Measurements from ENCODE around the gene CCNE1. TPM values are rescaled to one million over a fixed set of nuclear protein-coding genes. Genes with fewer than 3 reads are reported as not detected.
"Not testable (repeated sequence)": the region's sequence is repeated elsewhere in the genome, so short reads cannot be mapped to it uniquely, and the experiment has no call there.

The CCNE1 gene
- polyA plus RNA-seq, 3 donors from 2014 or later = 0.22 to 0.39 TPM; not detected in 1

DNA sequence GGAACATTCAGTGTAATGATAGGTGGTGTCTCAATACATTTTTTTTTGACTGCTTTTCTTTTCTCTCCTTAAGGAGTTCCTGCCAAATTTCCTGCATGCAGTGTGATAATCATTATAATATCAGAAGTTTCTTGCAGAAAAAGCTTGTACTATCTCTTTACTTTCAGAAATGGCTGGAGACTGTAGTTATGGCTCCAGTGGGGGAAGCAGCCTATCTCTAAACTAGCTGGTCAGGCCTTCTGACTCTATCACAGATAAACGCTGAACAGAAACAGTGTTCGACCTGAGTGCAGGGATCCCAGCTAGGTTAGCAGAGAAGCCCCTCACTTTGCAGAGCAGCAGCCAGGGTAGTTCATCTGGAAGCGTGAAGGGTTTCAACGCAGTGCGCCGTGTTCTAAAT lies 1.9 kb downstream of the CCNE1 start:
- Mint-ChIP-seq H3K4me1 (peaks cover 10 to 20% of the 10 kb centered on the region in 2 donors), H3K27ac (peak overlapping the region in 2 of 6 donors; percentile 62 to 83)
- DNase-seq = no peak

GRCh38 chr19:29815231-29815630 lies 3.4 kb downstream of the CCNE1 start:
- Mint-ChIP-seq H3K4me3 (no peak overlapping the region), H3K4me1 (peaks cover 10 to 20% of the 10 kb centered on the region in 2 donors)

More for the DNA sequence above, 1.9 kb downstream of the CCNE1 start:
- H3K4me3 Mint-ChIP-seq = peak overlapping the region; percentile 50 to 94 (median 80)
- no peaks in the 10 kb centered on the region for H3K36me3 Mint-ChIP-seq
- peaks cover 4 to 13% (median 9%) of the 10 kb centered on the region in 3 donors for H3K27me3 Mint-ChIP-seq (ENCODE audit: low read depth in 3 of 3)
- no peaks in the 10 kb centered on the region for H3K9me3 Mint-ChIP-seq

GRCh38 chr19:29817316-29817715 lies 5.5 kb downstream of the CCNE1 start:
- Mint-ChIP-seq H3K36me3 (peaks cover 0 to 3% (median 0%) of the 10 kb centered on the region in 3 donors), H3K27me3 (ENCODE audit: low read depth in 3 of 3) (peaks cover 4 to 7% (median 6%) of the 10 kb centered on the region in 3 donors), H3K9me3 (no peaks in the 10 kb centered on the region), H3K4me1 (peaks cover 6 to 11% of the 10 kb centered on the region in 2 donors), H3K27ac (no peak overlapping the region), H3K4me3 (no peak overlapping the region)
- no peak for DNase-seq

More at GRCh38 chr19:29815231-29815630, 3.4 kb downstream of the CCNE1 start:
- Mint-ChIP-seq H3K27me3 (ENCODE audit: low read depth in 3 of 3) (peaks cover 4 to 13% (median 9%) of the 10 kb centered on the region in 3 donors), H3K27ac (no peak overlapping the region), H3K9me3 (no peaks in the 10 kb centered on the region), H3K36me3 (no peaks in the 10 kb centered on the region)
- DNase-seq = no peak

GRCh38 chr19:29819300-29819699 lies 7.5 kb downstream of the CCNE1 start:
- Mint-ChIP-seq H3K4me3 (no peak overlapping the region), H3K4me1 (no peaks in the 10 kb centered on the region), H3K36me3 (peaks cover 0 to 3% (median 0%) of the 10 kb centered on the region in 3 donors), H3K9me3 (no peaks in the 10 kb centered on the region), H3K27ac (no peak overlapping the region), H3K27me3 (ENCODE audit: low read depth in 3 of 3) (peaks cover 0 to 1% (median 0%) of the 10 kb centered on the region in 3 donors)
- DNase-seq = no peak

DNA sequence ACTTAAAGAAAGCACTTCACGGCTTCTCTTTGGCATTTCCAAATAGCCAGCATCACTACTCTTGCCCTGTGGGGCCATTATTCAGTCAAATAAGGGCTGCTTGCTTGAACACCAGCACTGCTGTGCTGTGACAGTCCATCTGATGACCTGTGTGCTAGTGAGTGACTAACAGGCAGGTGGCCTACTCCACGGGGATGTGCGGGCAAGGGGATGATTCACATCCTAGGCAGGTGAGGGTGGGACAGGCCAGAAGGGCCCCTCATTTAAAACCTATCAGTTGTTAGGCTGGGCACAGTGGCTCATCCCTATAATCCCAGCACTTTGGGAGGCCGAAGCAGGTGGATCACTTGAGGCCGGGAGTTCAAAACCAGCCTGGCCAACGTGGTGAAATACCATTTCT lies 8.2 kb downstream of the CCNE1 start:
- no peak for DNase-seq
- H3K36me3 Mint-ChIP-seq = peaks cover 0 to 3% (median 0%) of the 10 kb centered on the region in 3 donors
- no peaks in the 10 kb centered on the region for H3K9me3 Mint-ChIP-seq
- no peak overlapping the region for H3K4me3 Mint-ChIP-seq
- H3K27me3 Mint-ChIP-seq (ENCODE audit: low read depth in 3 of 3) = peaks cover 0 to 1% (median 0%) of the 10 kb centered on the region in 3 donors
- H3K4me1 Mint-ChIP-seq = no peaks in the 10 kb centered on the region
- no peak overlapping the region for H3K27ac Mint-ChIP-seq

DNA sequence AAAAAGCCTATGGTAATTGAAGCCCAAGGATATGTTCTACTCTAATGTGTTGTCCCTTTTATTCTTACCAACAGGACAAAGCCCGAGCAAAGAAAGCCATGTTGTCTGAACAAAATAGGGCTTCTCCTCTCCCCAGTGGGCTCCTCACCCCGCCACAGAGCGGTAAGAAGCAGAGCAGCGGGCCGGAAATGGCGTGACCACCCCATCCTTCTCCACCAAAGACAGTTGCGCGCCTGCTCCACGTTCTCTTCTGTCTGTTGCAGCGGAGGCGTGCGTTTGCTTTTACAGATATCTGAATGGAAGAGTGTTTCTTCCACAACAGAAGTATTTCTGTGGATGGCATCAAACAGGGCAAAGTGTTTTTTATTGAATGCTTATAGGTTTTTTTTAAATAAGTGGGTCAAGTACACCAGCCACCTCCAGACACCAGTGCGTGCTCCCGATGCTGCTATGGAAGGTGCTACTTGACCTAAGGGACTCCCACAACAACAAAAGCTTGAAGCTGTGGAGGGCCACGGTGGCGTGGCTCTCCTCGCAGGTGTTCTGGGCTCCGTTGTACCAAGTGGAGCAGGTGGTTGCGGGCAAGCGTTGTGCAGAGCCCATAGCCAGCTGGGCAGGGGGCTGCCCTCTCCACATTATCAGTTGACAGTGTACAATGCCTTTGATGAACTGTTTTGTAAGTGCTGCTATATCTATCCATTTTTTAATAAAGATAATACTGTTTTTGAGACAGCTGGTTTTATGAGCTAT lies 12.0 kb downstream of the CCNE1 start:
- Mint-ChIP-seq H3K27ac (no peak overlapping the region), H3K9me3 (no peaks in the 10 kb centered on the region), H3K4me3 (no peak overlapping the region), H3K27me3 (ENCODE audit: low read depth in 3 of 3) (peaks cover 0 to 1% (median 0%) of the 10 kb centered on the region in 3 donors), H3K4me1 (no peaks in the 10 kb centered on the region), H3K36me3 (peaks cover 0 to 3% (median 0%) of the 10 kb centered on the region in 3 donors)
- no peak for DNase-seq

DNA sequence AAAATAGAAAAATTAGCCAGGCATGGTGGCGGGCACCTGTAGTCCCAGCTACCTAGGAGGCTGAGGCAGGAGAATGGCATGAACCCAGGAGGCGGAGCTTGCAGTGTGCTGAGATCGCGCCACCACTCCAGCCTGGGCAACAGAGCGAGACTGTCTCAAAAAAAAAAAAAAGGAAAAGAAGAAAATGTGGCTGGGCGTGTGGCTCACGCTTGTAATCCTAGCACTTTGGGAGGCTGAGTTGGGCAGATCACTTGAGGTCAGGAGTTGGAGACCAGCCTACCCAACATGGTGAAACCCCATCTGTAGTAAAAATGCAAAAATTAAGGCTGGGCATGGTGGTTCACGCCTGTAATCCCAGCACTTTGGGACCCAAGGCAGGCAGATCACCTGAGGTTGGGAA lies 13.5 kb downstream of the CCNE1 start:
- not testable (repeated sequence) for H3K4me1 Mint-ChIP-seq; H3K27me3 Mint-ChIP-seq (ENCODE audit: low read depth in 3 of 3); H3K27ac Mint-ChIP-seq; DNase-seq; H3K4me3 Mint-ChIP-seq; H3K36me3 Mint-ChIP-seq; H3K9me3 Mint-ChIP-seq

GRCh38 chr19:29831041-29831548 lies 19.3 kb downstream of the CCNE1 start:
- H3K4me1 Mint-ChIP-seq = peaks cover 5 to 10% of the 10 kb centered on the region in 2 donors

GRCh38 chr19:29831686-29832085 lies 19.9 kb downstream of the CCNE1 start:
- Mint-ChIP-seq H3K27me3 (ENCODE audit: low read depth in 3 of 3) (peaks cover 3 to 6% (median 3%) of the 10 kb centered on the region in 3 donors), H3K4me3 (no peak overlapping the region), H3K9me3 (no peaks in the 10 kb centered on the region), H3K4me1 (peaks cover 5 to 10% of the 10 kb centered on the region in 2 donors), H3K27ac (peak overlapping the region in 1 of 6 donors; percentile 4), H3K36me3 (no peaks in the 10 kb centered on the region)
- DNase-seq = no peak

More at GRCh38 chr19:29831041-29831548, 19.3 kb downstream of the CCNE1 start:
- Mint-ChIP-seq H3K9me3 (no peaks in the 10 kb centered on the region), H3K27me3 (ENCODE audit: low read depth in 3 of 3) (peaks cover 3 to 6% (median 3%) of the 10 kb centered on the region in 3 donors), H3K36me3 (no peaks in the 10 kb centered on the region), H3K27ac (peak overlapping the region in 2 of 6 donors; percentile 2 to 4), H3K4me3 (peak overlapping the region in 3 of 5 donors; percentile 32 to 42 (median 37))
- no peak for DNase-seq

GRCh38 chr19:29832801-29833200 lies 21.0 kb downstream of the CCNE1 start:
- peaks cover 5 to 10% of the 10 kb centered on the region in 2 donors for H3K4me1 Mint-ChIP-seq
- no peak overlapping the region for H3K4me3 Mint-ChIP-seq
- peaks cover 3 to 6% (median 3%) of the 10 kb centered on the region in 3 donors for H3K27me3 Mint-ChIP-seq (ENCODE audit: low read depth in 3 of 3)
- H3K9me3 Mint-ChIP-seq = no peaks in the 10 kb centered on the region
- no peak overlapping the region for H3K27ac Mint-ChIP-seq
- no peaks in the 10 kb centered on the region for H3K36me3 Mint-ChIP-seq
- DNase-seq = no peak

DNA sequence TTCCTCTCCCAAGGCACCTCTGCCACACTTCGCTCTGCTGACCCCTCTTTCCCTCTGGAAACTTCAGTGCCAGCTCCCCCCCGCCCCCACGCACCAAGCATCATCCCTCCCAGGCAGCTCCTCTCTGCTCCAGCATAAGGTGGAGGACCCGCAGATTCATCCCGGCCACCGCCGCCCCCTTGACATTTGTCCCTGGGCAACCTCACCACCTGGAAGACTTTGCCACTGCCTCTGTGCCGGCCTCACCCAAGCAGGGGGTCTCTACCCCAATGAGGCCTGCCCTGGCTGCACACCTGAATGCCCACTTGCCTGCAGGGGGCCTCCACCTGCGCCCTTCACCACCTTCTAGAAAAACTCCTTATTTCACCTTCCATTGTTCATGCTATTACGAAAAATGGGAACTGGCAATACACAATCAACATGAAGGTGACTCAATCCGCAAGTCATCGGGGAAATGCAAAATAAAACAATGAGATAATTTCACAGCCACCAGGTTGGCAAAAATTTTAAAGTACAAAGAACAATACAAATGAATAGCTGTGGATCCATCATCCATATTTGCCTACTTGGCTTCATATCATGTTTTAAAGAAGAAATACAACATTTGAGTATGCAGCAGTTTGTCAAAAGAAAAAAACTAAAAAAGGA lies 21.9 kb downstream of the CCNE1 start:
- H3K27ac Mint-ChIP-seq = no peak overlapping the region
- H3K27me3 Mint-ChIP-seq (ENCODE audit: low read depth in 3 of 3) = peaks cover 3 to 6% (median 3%) of the 10 kb centered on the region in 3 donors
- H3K9me3 Mint-ChIP-seq = no peaks in the 10 kb centered on the region
- H3K4me3 Mint-ChIP-seq = no peak overlapping the region
- no peak for DNase-seq
- peaks cover 5 to 10% of the 10 kb centered on the region in 2 donors for H3K4me1 Mint-ChIP-seq
- no peaks in the 10 kb centered on the region for H3K36me3 Mint-ChIP-seq

DNA sequence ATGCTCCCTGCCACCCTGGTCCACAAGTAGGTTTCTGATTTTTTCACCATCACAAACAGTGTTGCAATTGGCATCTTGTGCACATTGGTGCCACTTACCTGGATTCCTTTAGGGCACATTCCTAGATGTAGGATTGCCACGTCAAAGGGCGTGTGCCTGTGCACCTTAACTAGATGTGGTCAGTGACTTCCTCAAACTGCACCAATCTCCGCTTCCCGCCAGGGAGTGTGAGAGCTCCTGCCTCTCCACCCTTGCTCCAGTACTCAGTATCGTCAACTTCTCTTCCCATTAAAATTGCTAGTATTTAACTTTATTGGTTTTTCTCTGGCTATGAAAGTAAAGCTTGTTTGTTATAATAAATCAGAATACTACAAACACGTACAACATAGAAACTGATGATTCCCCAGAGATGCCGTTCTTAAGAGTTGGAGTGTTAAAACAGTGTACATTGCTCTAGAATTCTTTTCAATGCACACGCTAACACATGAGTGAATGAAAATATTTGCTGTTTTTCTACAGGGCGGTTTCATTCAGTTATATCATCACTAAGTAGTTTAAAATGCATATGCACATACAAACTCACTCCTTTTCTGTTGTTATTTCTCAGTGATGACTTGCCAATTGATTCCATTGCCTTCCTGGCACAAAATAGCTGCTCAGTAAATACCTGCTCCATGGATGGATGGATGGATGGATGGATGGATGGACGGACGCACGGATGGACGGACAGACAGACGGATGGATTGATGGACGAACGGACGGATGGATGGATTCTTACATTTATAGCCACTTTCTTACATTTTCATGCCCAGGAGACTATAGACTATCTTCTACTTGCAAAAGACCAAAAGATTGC lies 23.4 kb downstream of the CCNE1 start:
- no peak for DNase-seq
- H3K27me3 Mint-ChIP-seq (ENCODE audit: low read depth in 3 of 3) = peaks cover 3 to 6% (median 3%) of the 10 kb centered on the region in 3 donors
- no peaks in the 10 kb centered on the region for H3K36me3 Mint-ChIP-seq
- H3K4me1 Mint-ChIP-seq = peaks cover 5 to 10% of the 10 kb centered on the region in 2 donors
- no peak overlapping the region for H3K4me3 Mint-ChIP-seq
- no peak overlapping the region for H3K27ac Mint-ChIP-seq
- H3K9me3 Mint-ChIP-seq = no peaks in the 10 kb centered on the region

DNA sequence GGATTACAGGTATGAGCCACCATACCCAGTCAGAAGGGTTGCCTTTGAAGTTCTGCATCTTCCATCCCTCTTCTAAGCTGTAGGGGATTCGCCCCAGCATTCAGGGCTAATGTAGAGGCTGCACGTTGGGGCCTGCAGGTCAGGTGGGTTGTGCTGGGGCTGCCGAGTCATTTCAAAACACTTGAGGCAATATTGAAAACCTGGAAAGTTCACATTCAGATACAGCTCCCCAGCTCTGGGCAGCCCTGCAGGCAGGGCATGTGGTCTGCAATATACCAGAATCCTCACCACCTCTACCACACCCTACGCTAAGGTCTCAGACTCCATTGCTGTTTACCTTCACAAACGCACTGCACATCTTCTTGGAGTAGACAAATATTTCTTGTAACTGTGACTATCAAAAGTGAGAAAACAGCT lies 24.6 kb downstream of the CCNE1 start:
- no peaks in the 10 kb centered on the region for H3K9me3 Mint-ChIP-seq
- DNase-seq = no peak
- peaks cover under 1 to 4% of the 10 kb centered on the region in 2 donors for H3K4me1 Mint-ChIP-seq
- no peaks in the 10 kb centered on the region for H3K36me3 Mint-ChIP-seq
- H3K27me3 Mint-ChIP-seq (ENCODE audit: low read depth in 3 of 3) = peaks cover 1 to 8% (median 3%) of the 10 kb centered on the region in 3 donors
- no peak overlapping the region for H3K27ac Mint-ChIP-seq
- H3K4me3 Mint-ChIP-seq = no peak overlapping the region

All from immature natural killer cell (primary cell).